Measurements from ENCODE around the gene ANKRD11.
A peak's percentile ranks its signal among the peaks of the same experiment; 100 is the strongest.
"Not testable (repeated sequence)": the region's sequence is repeated elsewhere in the genome, so short reads cannot be mapped to it uniquely, and the experiment has no call there.

The ANKRD11 gene

DNA sequence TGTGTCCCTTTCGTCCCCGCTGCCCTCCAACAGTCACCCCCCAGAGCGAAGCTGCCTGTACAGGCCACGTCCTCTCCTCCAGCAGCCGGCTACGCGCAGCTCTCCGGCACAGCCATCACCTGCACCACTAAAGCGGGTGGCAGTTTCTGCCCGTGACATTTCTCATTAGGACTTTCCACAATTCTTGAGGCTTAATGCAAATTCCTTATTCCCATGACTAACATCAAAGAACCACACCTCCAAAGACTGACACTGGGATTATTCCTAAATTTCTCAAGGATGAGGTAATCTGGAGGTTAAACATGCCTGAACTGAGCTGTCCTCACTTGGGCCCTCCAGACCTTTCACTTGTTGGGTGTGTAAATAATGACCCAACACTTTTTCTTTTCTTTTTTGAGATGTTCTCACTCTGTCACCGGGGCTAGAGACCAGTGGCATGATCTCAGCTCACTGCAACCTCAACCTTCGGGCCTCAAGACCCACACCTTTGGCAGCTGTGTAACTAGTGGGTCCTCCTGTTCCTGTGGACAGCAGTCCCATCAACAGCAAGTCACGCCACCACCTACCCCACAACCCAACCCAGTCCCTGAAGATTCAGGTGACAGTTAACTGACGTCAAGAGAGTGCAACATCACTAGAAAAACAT lies 11.7 kb downstream of the ANKRD11 start:
- DNase-seq = peak; percentile 67

DNA sequence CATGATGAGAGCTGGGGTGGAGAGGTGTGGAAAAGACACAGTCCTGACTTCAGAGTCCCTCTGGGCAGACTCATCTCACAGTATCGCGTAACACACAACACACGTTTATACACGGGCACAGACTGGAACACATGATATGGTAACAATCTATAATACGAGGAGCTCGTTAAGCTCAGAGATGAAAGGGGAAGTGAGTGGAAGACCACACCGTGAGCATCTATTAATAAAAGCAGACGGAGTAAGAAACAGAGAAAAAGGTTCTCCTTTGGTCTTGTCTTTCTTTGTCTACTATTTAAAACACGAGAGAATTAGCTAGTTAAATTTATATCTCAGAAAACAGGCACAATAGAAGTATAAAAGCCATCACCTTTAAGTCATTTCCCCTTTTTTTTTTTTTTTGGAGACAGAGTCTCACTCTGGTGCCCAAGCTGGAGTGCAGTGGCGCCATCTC lies 13.5 kb downstream of the ANKRD11 start:
- DNase-seq = no peak

DNA sequence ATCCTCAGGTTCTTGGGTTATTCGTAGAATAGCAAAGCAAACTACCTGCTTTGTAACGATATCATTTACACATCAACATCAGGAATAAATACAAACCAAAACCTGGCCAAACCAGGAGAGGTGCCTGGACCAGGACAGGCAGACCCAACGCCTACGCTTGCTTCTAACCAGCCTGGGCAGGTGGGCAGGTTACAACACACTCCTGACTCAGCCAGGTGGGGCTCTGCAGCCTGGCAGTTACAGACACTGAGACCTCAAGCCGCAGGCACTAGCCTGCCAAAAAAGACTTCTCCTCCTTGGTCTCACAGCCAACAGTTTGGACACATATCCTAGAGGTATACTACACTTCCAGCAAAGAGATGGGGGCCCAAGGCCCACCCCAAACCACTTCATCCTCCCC lies 14.0 kb downstream of the ANKRD11 start:
- DNase-seq = no peak

DNA sequence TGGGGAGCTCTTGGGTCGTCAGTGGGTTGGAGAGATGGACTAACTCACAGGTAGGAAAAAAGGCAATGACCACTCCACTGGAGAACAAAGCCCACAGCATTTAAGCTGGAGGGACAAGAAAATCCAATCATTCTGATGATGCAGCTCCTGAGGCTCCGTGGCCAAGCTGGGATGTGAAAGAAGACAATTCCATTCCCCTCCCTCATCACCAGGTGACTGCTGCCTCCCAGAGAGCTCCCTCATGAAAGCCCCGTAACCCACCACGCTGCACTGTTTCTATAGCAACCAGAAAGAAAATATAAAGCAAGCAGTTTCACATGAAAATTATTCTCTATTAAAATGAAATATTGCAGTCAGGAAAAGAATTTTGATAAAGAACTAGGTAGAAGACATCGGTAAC lies 15.2 kb downstream of the ANKRD11 start:
- DNase-seq = no peak

DNA sequence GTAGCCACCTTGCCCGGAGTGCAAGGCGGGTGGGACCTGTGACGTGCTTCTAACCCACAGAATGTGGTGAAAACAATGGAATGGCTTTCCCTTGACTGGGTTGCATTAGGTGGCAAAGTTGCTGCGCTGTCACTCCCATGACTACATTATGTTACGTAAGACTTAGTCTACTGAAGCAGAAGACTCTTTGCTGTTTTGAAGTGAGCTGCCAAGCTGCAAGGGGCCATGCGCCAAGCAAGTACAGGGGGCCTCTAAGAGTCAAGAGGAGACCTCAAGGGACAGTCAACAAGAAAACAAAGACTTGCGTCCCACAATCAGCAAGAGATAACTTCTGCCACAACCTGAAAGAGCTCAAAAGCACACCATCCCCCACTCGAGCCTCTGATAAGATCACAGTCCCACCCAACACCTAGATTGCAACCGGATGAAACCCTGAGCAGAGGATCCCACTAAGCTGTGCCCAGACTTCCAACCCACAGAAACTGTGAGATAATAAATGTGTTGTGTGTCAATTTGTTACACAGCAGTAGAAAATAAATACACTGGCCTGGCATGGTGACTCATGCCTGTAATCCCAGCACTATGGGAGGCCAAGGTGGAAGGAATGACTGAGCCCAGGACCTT lies 16.5 kb downstream of the ANKRD11 start:
- no peak for DNase-seq

DNA sequence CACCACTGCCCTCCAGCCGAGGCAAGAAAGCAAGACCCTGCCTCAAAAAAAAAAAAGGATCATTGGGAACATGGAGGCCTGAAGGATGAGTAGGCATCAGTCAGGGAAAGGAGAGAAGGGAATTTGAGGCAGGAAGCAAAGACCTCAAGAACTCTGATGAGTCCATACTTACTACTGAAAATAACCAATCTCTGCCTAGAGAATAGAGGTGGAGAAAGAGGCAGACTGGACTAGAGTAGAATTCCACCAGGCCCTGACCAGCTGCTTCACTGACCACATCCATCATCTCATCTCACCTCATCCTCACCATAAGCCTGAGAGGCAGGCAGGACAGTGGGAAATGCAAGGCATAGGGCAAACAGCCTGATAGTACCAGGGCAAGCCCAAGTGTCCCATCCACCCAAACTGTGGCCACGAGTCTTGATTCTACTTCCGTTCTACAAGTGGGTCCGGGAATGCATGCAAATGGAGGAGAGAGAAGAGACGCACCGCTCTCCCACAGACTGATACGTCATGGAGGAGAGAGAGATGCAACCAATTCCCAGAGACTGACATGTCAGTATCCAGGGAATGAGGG lies 17.1 kb downstream of the ANKRD11 start:
- no peak for DNase-seq

DNA sequence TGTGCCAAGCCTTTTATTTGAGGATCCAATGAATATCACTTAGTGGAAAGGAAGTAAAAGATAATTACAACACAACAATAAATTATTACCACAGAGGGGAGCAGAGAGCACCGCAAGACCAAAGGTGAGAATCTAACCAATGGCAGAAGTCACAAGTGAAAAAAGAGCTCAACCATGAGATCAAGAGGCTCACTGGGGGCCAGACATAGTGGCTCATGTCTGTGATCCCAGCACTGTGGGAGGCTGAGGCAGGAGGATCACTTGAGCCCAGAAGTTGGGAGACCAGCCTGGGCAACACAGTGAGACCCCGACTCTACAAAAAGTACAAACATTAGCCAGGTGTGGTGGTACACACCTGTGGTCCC lies 17.7 kb downstream of the ANKRD11 start:
- DNase-seq = no peak

DNA sequence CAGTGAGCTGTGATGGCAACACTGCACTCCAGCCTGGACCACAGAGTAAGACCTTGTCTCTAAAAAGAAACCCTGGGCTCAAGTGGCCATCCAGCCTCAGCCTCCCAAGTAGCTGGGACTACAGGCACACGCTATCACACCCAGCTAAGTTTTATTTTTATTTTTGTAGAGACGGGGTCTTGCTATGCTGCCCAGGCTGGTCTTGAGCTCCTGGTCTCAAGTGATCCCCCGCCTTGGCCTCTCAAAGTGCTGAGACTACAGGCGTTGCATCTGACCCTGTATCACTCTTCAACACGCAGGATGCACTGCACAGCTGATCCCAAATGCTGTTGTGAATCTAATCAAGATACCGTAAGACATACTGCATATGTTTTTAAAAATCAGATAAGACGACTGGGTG lies 23.0 kb downstream of the ANKRD11 start:
- DNase-seq = no peak

DNA sequence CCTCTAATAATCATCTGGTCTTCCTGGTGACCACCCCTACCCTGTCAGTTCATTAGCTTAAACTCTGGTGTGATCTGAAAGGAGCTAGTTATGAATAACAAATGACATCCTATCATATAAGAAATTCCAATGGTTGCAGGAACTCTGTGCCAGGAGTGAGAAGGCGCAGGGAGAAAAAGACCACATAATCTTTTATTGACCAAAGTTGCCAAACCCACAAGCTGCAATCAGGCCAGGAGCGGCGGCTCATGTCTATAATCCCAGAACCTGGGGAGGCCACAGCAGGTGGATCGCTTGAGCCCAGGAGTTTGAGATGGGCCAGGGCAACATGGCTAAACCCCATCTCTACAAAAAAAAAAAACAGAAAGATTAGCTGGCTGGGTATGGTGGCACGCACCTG lies 23.4 kb downstream of the ANKRD11 start:
- no peak for DNase-seq

DNA sequence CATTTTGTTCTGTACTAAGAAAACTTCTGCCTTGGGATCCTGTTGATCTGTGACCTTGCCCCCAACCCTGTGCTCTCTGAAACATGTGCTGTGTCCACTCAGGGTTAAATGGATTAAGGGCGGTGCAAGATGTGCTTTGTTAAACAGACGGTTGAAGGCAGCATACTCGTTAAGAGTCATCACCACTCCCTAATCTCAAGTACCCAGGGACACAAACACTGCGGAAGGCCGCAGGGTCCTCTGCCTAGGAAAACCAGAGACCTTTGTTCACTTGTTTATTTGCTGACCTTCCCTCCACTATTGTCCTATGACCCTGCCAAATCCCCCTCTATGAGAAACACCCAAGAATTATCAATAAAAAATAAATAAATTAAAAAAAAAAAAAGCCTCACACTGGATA lies 27.0 kb downstream of the ANKRD11 start:
- DNase-seq = not testable (repeated sequence)

DNA sequence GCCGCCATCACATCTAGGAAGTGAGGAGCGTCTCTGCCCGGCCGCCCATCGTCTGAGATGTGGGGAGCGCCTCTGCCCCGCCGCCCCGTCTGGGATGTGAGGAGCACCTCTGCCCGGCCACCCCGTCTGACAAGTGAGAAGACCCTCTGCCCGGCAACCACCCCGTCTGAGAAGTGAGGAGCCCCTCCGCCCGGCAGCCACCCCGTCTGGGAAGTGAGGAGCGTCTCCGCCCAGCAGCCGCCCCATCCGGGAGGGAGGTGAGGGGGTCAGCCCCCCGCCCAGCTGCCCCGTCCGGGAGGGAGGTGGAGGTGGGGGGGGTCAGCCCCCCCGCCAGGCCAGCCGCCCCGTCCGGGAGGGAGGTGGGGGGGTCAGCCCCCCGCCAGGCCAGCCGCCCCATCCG lies 27.7 kb downstream of the ANKRD11 start:
- not testable (repeated sequence) for DNase-seq

DNA sequence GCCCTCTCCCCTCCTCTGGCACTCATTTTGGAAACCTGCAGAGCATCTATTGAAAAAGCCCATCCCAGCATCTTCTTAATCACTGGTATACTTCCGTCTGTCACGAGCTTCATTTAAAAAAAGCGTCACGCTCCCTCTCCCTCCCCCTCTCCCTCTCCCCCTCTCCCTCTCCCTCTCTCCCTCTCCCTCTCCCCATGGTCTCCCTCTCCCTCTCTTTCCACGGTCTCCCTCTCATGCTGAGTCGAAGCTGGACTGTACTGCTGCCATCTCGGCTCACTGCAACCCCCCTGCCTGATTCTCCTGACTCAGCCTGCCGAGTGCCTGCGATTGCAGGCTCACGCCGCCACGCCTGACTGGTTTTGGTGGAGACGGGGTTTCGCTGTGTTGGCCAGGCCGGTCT lies 28.5 kb downstream of the ANKRD11 start:
- DNase-seq = not testable (repeated sequence)

DNA sequence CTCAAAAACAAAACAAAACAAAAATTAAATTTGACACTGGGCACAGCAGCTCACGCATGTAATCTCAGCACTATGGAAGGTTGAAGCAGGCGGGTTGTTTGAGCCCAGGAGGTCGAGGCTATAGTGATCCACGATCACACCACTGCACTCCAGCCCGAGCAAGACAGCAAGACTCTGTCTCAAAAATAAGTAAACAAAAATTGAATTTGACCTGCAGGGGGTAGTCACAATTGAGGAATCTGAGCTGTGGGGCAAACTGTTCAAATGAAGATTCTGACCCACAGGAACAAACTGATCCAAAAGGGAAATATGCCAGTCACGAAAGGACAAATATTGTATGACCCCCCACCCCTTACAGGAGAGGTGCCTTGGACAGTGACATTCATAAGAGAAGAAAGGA lies 29.8 kb downstream of the ANKRD11 start:
- DNase-seq = no peak

DNA sequence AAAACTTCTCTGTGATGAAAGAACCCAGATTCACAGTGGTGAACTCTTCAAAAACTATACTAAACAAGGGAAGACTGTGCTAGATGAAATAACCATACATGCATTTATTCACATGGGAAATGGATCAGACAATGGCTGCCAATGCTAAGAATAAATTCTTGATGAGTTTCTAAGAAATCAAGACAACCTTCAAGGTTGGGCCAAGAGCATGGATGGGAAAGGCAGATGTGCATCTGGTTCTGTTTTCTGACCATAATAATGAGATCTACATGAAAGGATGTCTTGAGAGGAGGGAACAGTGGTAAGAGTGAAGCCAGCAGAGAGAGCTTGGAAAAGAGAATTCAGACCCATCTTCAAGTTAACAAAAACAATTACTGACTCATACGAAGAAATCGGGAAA lies 31.4 kb downstream of the ANKRD11 start:
- no peak for DNase-seq

DNA sequence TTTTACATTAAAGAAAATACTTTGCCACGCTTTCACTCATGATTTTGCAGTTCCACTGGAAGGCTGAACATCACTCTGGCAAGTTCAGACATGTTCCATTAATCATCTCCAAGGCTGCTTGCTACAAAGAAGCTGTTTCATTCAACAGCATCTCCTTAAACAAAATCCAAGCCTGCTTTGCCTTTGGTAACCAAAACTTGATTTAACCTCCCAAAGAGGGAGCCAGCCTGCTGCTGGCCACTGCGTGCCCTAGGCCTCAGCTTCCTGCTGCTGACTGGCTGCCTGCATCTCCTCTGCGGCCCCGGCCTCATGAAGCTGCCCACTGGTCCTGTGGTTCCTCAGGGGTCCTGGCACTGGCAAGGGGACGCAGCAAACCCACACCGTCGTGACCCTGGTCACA lies 31.8 kb downstream of the ANKRD11 start:
- DNase-seq = no peak

DNA sequence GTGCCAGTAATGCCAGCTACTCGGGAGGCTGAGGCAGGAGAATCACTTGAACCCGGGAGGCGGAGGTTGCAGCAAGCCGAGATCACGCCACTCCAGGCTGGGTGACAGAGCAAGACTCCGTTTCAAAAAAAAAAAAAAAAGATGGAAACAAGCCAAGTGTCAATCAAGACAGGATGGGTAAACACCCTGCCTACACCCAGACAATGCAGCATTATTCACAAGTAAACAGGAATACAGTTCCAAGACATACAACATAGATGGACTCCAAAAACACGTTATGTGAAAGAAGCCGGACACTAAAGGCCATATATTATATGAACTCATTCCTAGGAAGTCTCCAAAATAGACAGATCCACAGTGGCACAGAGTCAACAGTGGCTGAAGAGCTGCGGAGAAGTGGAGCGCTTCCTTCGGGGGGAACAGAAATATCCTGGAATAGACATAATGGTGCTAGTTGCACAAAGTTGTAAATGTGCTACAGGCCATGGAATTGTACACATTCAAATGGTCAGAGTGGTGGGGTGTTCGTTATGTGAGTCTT lies 33.9 kb downstream of the ANKRD11 start:
- no peak for DNase-seq

DNA sequence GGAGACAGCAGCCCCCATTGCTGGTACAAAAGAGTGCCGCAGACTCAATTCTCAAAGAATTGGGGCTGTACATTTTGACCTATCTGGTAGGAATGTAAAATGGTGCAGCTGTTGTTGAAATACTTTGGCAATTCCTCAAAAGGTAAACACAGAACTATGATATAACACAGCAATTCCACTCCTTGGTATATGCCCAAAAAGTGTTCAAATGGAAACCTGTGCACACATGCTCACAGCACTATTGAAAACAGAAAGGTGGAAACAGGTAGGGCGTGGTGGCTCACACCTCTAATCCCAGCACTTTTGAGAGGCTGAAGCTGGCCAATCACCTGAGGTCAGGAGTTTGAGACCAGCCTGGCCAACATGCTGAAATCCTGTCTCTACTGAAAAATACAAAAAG lies 34.7 kb downstream of the ANKRD11 start:
- DNase-seq = no peak

DNA sequence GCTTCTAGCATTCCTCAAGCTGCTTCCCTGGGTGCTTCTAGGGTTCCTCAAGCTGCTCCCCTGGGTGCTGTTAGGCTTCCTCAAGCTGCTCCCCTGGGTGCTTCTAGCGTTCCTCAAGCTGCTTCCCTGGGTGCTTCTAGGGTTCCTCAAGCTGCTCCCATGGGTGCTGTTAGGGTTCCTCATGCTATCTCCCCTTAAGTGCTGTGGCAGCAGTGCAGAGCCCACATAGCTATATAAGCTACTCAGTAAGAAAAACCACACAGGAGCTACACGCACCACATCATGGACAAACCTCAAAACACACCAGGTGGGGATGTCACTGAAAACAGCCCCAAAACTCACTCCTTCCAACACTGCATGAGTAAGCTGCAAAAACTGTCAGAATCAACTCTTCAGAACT lies 35.2 kb downstream of the ANKRD11 start:
- no peak for DNase-seq

DNA sequence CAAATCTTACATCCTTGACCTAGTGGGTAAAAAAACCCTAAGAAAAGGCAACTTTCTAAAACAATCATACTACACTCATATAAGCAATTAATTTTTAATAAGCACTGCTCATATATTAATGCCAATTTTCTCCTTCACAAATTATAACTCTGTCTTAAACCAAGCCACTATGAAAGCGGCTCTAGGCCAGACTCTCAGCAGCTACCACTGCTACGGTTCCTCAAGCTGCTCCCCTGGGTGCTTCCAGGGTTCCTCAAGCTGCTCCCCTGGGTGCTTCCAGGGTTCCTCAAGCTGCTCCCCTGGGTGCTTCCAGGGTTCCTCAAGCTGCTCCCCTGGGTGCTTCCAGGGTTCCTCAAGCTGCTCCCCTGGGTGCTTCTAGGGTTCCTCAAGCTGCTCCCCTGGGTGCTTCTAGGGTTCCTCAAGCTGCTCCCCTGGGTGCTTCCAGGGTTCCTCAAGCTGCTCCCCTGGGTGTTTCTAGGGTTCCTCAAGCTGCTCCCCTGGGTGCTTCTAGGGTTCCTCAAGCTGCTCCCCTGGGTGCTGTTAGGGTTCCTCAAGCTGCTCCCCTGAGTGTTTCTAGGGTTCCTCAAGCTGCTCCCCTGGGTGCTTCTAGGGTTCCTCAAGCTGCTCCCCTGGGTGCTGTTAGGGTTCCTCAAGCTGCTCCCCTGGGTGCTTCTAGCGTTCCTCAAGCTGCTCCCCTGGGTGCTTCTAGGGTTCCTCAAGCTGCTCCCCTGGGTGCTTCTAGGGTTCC lies 35.8 kb downstream of the ANKRD11 start:
- DNase-seq = not testable (repeated sequence)

DNA sequence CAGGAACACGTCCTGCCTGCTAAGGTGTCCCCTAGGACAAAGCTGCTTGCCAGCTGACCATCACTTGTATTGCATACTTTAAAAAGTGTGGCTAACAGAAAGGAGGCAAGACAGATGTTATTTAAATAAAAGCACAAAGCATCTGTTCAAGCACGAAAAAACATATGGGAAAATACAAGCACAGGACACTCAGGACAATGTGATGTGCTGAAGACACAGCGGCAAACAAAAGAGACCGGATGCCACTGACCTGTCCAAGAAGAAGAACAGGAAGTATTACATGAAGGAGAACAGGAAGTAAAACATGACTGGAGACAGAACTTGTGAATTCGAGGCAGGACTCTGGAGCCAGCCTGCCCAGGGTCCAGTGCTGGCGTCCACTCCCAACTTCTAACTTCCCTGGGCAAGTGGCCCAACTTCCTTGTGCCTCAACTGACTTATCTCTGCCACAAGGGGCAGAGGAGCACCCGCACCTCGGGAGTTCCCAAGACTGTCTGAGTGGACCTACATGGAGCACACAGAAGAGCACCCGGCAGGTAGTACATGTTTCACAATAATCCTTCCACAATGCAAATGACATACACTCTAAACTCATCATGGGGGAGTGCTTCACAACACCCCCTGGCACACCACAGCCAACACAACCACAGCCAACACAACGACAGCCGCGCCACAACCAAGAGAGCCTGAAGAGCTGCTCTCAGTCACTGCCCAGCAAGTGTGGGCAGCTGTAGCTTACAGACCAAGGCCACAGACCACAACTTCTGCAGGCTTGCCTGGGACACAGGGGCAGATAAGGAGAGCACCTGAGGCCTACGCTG lies 36.6 kb downstream of the ANKRD11 start:
- no peak for DNase-seq

DNA sequence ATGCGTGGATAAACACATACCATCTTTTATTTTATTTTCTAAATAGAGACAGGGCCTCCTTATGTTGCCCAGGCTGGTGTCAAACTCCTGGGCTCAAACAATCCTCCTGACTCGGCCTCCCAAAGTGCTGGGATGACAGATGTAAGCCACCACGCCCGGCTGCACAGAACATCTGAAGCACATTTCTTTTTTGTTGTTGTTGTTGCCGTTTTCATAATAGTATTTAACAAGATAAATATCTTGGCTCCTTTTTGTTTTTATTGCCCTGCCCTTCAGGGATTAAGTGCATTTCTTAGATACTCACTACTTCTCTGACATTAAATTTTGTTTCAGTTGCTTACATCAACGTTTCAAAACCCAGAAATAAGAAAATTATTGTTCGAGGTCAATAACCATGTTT lies 37.4 kb downstream of the ANKRD11 start:
- DNase-seq = no peak

DNA sequence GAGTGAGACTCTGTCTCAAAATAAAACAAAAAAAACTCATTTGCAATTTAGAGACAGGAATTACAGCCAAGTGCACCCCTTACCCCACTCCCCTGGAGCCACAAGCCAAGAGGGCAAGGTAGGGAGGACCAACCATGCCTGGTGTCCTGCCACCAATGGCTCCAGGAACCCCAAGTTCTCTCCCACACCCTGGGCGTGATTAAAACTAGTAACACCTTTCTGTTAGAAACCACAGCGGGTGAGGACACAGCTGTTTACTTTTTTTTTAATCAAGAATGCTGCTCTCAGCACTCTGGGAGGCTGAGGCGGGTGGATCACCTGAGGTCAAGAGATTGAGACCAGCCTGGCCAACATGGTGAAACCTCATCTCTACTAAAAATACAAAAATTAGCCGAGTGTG lies 38.1 kb downstream of the ANKRD11 start:
- no peak for DNase-seq

DNA sequence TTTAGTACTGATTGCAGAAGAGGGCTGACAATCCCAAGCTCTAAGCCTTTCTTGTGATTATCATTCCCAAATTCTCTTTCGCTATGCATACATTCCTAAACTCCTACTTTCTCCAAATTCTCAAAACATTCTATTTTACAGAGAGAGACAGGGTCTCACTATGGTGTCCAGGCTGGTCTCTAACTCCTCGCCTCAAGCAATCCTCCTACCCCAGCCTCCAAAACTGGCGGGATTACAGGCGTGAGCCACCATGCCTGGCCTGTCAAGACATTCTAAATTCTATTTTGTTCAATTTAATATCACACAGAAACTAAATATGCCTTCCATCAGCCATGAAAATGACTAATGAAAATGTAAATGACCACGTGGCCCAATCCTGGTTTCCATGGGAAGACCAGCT lies 39.8 kb downstream of the ANKRD11 start:
- DNase-seq = no peak
